HepG2 (cell line): ENCODE results near the gene CD93. TPM values are rescaled to one million over a fixed set of nuclear protein-coding genes. Genes with fewer than 3 reads are reported as not detected.

ENCODE experiments used
- ATAC-seq: fragments of 200-7000 bp; cut with Tn5 transposase; 3 replicates; pipeline ENCODE4 v1.9.1; 2020; ENCODE audit warnings: mild to moderate bottlenecking, moderate library complexity
- BruUV-seq: library from RNA; stranded (reverse); fragments of 400-500 nt; replicated peaks from 2 replicates; lab custom pipeline; 2021; lab: Mats Ljungman, UMichigan
- CTCF ChIA-PET: fragments of 300-600 bp; formaldehyde crosslinking; extraction: SDS; loops from one replicate; lab custom pipeline; 2021; ENCODE audit warnings: low total read pairs, inconsistent platforms, low intra/inter-chr PET ratio; lab: Yijun Ruan, JAX
- POLR2A ChIA-PET: fragments of 350-600 bp; sonication (Branson Sonifier 250); formaldehyde crosslinking; loops from one replicate; lab custom pipeline; 2020; ENCODE audit warnings: antibody characterized with exemption, inconsistent platforms; lab: Yijun Ruan, JAX
- DNase-seq: peaks from one replicate; pipeline ENCODE4 v3.0.0-alpha.2; 2015; ENCODE audit warnings: low spot score
- FAIRE-seq: peaks from 3 replicates; lab custom pipeline; 2011; peaks lifted over from hg19 to GRCh38; lab: Jason Lieb, UNC
- H2AFZ ChIP-seq: one replicate; pipeline ENCODE4 v1.6.1; 2011; ENCODE audit warnings: low read length, inconsistent platforms
- H3K27ac ChIP-seq: fragments of 300-600 bp; 3 replicates; pipeline ENCODE4 v1.8.0; 2011; ENCODE audit warnings: mixed run types, mild to moderate bottlenecking, mixed read lengths, low read length, inconsistent platforms; ENCODE audit not compliant: insufficient read depth; ENCODE audit errors: extremely low read length
- H3K27me3 ChIP-seq, 2 experiments: fragments of 200-600 bp in 1 of 2; 2 replicates in 1 of 2; 3 replicates in 1 of 2; pipeline versions ENCODE4 v1.6.0 to v1.8.0; 2011; ENCODE audit warnings: low read length in 2 of 2, mild to moderate bottlenecking in 2 of 2, moderate library complexity in 2 of 2, inconsistent platforms in 1 of 2; ENCODE audit not compliant: insufficient read depth in 2 of 2, control insufficient read depth in 1 of 2
- H3K36me3 ChIP-seq, 2 experiments: fragments of 200-600 bp in 1 of 2; replicated peaks in 1 of 2; 2 replicates in 1 of 2; 3 replicates in 1 of 2; pipeline versions ENCODE4 v1.5.1 to v1.8.0; 2011; ENCODE audit warnings: low read length in 2 of 2, inconsistent platforms in 1 of 2; ENCODE audit not compliant: insufficient read depth in 2 of 2, control insufficient read depth in 1 of 2
- H3K4me1 ChIP-seq: 2 replicates; pipeline ENCODE4 v1.5.1; 2012; ENCODE audit warnings: low read length, inconsistent platforms; ENCODE audit not compliant: insufficient read depth
- H3K4me2 ChIP-seq: 2 replicates; pipeline ENCODE4 v1.6.0; 2011; ENCODE audit warnings: low read depth, low read length, inconsistent platforms
- H3K4me3 ChIP-seq, 3 experiments: fragments of 200-600 bp in 1 of 3; sonication (generic), shearing (Covaris generic) in 1 of 3; replicated peaks in 1 of 3; 2 replicates each; pipeline ENCODE4 v1.5.1; 2011 to 2016; ENCODE audit warnings: low read length in 3 of 3, inconsistent platforms in 2 of 3, low read depth in 2 of 3, mild to moderate bottlenecking in 2 of 3, control low read depth in 1 of 3, mixed read lengths in 1 of 3; ENCODE audit not compliant: insufficient read depth in 1 of 3
- H3K79me2 ChIP-seq: one replicate; pipeline ENCODE4 v1.6.1; 2011; ENCODE audit warnings: low read length, inconsistent platforms; ENCODE audit not compliant: insufficient read depth
- H3K9ac ChIP-seq: 2 replicates; pipeline ENCODE4 v1.6.0; 2011; ENCODE audit warnings: mild to moderate bottlenecking, low read depth, low read length, inconsistent platforms; ENCODE audit not compliant: insufficient read depth
- H3K9me3 ChIP-seq: 2 replicates; pipeline ENCODE4 v1.5.1; 2012; ENCODE audit warnings: mild to moderate bottlenecking, low read length
- H4K20me1 ChIP-seq: 2 replicates; pipeline ENCODE4 v1.6.0; 2011; ENCODE audit warnings: inconsistent platforms, mild to moderate bottlenecking, low read length, moderate library complexity; ENCODE audit not compliant: insufficient read depth
- ATF7 ChIP-seq, 2 experiments: fragments of 450-650 bp in 1 of 2; sonication (generic) in 1 of 2; formaldehyde crosslinking in 1 of 2; IDR thresholded peaks; 2 replicates each; pipeline versions ENCODE4 v1.4.0 to v1.6.1; 2016 to 2020; ENCODE audit warnings: antibody characterized with exemption in 1 of 2, mild to moderate bottlenecking in 1 of 2, missing genetic modification reagents in 1 of 2
- CREB1 ChIP-seq, 2 experiments: fragments of 450-650 bp in 1 of 2; IDR thresholded peaks; 2 replicates each; pipeline ENCODE4 v1.6.1; 2016 to 2017; ENCODE audit warnings: control low read depth in 1 of 2, mild to moderate bottlenecking in 1 of 2, missing compliant biosample characterization in 1 of 2, missing genetic modification characterization in 1 of 2
- RBM22 ChIP-seq: fragments of 200-400 bp; formaldehyde crosslinking; optimal IDR thresholded peaks from 2 replicates; pipeline ENCODE3; 2017; ENCODE audit warnings: mild to moderate bottlenecking, low read length, moderate library complexity
- TBX2 ChIP-seq: sonication (generic); formaldehyde crosslinking; IDR thresholded peaks from 2 replicates; pipeline ENCODE4 v1.5.0; 2020; ENCODE audit warnings: missing genetic modification reagents, mild to moderate bottlenecking, borderline replicate concordance
- ZC3H4 ChIP-seq: sonication (generic); formaldehyde crosslinking; IDR thresholded peaks from 2 replicates; pipeline ENCODE4 v1.4.0; 2020; ENCODE audit warnings: missing genetic modification reagents, borderline replicate concordance
- ZNF572 ChIP-seq: sonication (generic); formaldehyde crosslinking; IDR thresholded peaks from 2 replicates; pipeline ENCODE4 v1.5.1; 2020; ENCODE audit warnings: mild to moderate bottlenecking, missing genetic modification reagents
- WGBS: methylation state at CpG from one replicate; pipeline ENCODE4 v1.1.6; 2017; ENCODE audit warnings: low lambda C conversion rate; 5-methylcytosine and 5-hydroxymethylcytosine counted together
- in situ Hi-C: cut with HindIII; loops from 2 replicates; pipeline ENCODE4 v1.10.0; 2017; ENCODE audit warnings: low pct_unique_long_range_greater_than_20kb; ENCODE audit not compliant: extremely low pct_ligation_motif_present
- intact Hi-C: fragments of 100-400 bp; cut with micrococcal nuclease; formaldehyde crosslinking; loops from one replicate; pipeline ENCODE4 v1.10.0; 2022; ENCODE audit not compliant: unreplicated experiment
- polyA plus RNA-seq, 8 experiments: library from polyadenylated mRNA; depleted of rRNA in 3 of 8; stranded (reverse) in 7 of 8; unstranded in 1 of 8; fragments of >200 nt; fragmentation: Illumina TruSeq in 4 of 8; extraction: Trizol in 4 of 8; gene quantifications; 2 replicates each; pipeline versions ENCODE4 v1.2.1 to v1.2.3, GENCODE V29; 2011 to 2016; ENCODE audit warnings: low read depth in 4 of 8, missing spikeins in 1 of 8, mixed read lengths in 1 of 8; ENCODE audit not compliant: insufficient read depth in 1 of 8
- total RNA-seq, 5 experiments: library from RNA; depleted of rRNA; stranded (reverse); fragments of >200 nt; fragmentation: Illumina TruSeq; extraction: Trizol; gene quantifications; 2 replicates each; pipeline ENCODE4 v1.2.3, GENCODE V29; 2016; ENCODE audit warnings: low read depth in 1 of 5
- TF ChIP-seq, protein P1 (sequence below): sonication (generic); formaldehyde crosslinking; IDR thresholded peaks from 2 replicates; pipeline ENCODE4 v1.9.0; 2021; ENCODE audit warnings: missing genetic modification reagents, borderline replicate concordance

The CD93 gene
- total and polyA plus RNA-seq, 2 of the 13 experiments (the other 11 are each of a cell fraction or from before 2014, with no cell fraction given): not detected

DNA sequence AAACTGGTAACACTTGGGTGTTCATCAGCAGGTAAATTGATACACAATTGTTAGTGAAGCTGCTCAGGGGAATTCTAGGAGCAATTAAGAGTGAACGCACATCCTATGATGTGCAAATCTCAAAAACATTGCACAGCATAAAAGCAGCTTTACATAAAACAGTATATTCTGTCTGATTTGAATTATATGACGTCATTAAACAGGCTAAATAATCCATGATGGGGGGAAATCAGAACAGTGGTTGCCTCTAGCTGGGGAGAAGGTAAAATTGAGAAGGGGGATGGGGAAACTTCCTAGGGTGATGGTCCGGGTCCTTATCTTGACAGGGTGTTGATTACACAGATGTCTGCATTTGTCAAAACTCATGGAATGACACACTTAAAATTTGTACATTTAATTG, 19.4 kb downstream of the CD93 start:
- ChIA-PET CTCF (no interaction called here), POLR2A (no interaction called here)
- Histone ChIP-seq H3K36me3 (no peaks in the 10 kb centered on the region), H2AFZ (no peak overlapping the region), H3K4me2 (no peak overlapping the region), H3K9me3 (no peaks in the 10 kb centered on the region), H3K4me1 (peaks cover 9% of the 10 kb centered on the region), H3K4me3 (no peak overlapping the region), H3K9ac (no peak overlapping the region), H3K27ac (no peak overlapping the region), H4K20me1 (no peaks in the 10 kb centered on the region), H3K27me3 (no peaks in the 10 kb centered on the region), H3K79me2 (no peaks in the 10 kb centered on the region)
- ATAC-seq: no peak
- TF ChIP-seq, protein P1, sequence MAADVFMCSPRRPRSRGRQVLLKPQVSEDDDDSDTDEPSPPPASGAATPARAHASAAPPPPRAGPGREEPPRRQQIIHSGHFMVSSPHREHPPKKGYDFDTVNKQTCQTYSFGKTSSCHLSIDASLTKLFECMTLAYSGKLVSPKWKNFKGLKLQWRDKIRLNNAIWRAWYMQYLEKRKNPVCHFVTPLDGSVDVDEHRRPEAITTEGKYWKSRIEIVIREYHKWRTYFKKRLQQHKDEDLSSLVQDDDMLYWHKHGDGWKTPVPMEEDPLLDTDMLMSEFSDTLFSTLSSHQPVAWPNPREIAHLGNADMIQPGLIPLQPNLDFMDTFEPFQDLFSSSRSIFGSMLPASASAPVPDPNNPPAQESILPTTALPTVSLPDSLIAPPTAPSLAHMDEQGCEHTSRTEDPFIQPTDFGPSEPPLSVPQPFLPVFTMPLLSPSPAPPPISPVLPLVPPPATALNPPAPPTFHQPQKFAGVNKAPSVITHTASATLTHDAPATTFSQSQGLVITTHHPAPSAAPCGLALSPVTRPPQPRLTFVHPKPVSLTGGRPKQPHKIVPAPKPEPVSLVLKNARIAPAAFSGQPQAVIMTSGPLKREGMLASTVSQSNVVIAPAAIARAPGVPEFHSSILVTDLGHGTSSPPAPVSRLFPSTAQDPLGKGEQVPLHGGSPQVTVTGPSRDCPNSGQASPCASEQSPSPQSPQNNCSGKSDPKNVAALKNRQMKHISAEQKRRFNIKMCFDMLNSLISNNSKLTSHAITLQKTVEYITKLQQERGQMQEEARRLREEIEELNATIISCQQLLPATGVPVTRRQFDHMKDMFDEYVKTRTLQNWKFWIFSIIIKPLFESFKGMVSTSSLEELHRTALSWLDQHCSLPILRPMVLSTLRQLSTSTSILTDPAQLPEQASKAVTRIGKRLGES (CRISPR knock-in tag): no peak
- TF ChIP-seq ATF7 (IDR thresholded peaks at IDR 0.05) (peak; percentile 100), ATF7 (CRISPR knock-in tag; IDR thresholded peaks at IDR 0.05) (no peak), CREB1 (IDR thresholded peaks at IDR 0.05) (peak; percentile 97), CREB1 (CRISPR knock-in tag; IDR thresholded peaks at IDR 0.05) (no peak), TBX2 (CRISPR knock-in tag) (no peak), ZC3H4 (CRISPR knock-in tag) (no peak), RBM22 (no peak), ZNF572 (CRISPR knock-in tag) (no peak)
- no peak for DNase-seq
- WGBS: 39% methylated on average over 3 of the region's 3 CpGs
- no TSS peak for BruUV-seq
- in situ Hi-C loops (no loop called here), intact Hi-C loops (no loop called here)
- FAIRE-seq: no peak
